HEK293 (cell line): ENCODE measurements around the gene NDST1.

Source experiments
- CTCF ChIA-PET: fragments of 350-600 bp; formaldehyde crosslinking; extraction: SDS; loops from one replicate; lab custom pipeline; 2021; ENCODE audit warnings: antibody characterized with exemption; lab: Yijun Ruan, JAX
- POLR2A ChIA-PET: fragments of 300-600 bp; formaldehyde crosslinking; extraction: SDS; loops from one replicate; lab custom pipeline; 2020; ENCODE audit warnings: antibody characterized with exemption, inconsistent platforms; lab: Yijun Ruan, JAX
- H3K27ac ChIP-seq: fragments of 200-500 bp; sonication (Bioruptor generic); 2 replicates; pipeline ENCODE4 v1.5.1; 2014; ENCODE audit warnings: low read depth, low read length, control low read depth, inconsistent platforms; ENCODE audit errors: extremely low read depth
- H3K36me3 ChIP-seq, 2 experiments: fragments of 200-500 bp in 1 of 2; sonication (Bioruptor generic) in 1 of 2; 1 replicate in 1 of 2; 2 replicates in 1 of 2; pipeline ENCODE4 v1.5.1; 2014 to 2017; ENCODE audit warnings: inconsistent platforms in 2 of 2, low read length in 2 of 2; ENCODE audit not compliant: control insufficient read depth in 2 of 2, insufficient read depth in 1 of 2
- H3K4me1 ChIP-seq: fragments of 200-500 bp; sonication (Bioruptor generic); 2 replicates; pipeline ENCODE4 v1.5.1; 2014; ENCODE audit warnings: mild to moderate bottlenecking, low read length, inconsistent platforms; ENCODE audit not compliant: control insufficient read depth, insufficient read depth
- H3K4me3 ChIP-seq: 2 replicates; pipeline ENCODE4 v1.5.1; 2011; ENCODE audit warnings: low read depth, mild to moderate bottlenecking, control low read depth, low read length, moderate library complexity
- H3K9me3 ChIP-seq: fragments of 200-500 bp; sonication (Bioruptor generic); 2 replicates; pipeline ENCODE4 v1.5.1; 2014; ENCODE audit warnings: low read depth, low read length, inconsistent platforms; ENCODE audit not compliant: control insufficient read depth, insufficient read depth
- GLI2 ChIP-seq: fragments of 450-650 bp; formaldehyde crosslinking; IDR thresholded peaks from 2 replicates; pipeline ENCODE4; 2017; ENCODE audit warnings: missing biosample characterization, missing genetic modification characterization, low read depth, borderline replicate concordance
- KLF8 ChIP-seq: fragments of 450-650 bp; formaldehyde crosslinking; IDR thresholded peaks from 2 replicates; pipeline ENCODE4 v1.5.1; 2016; ENCODE audit warnings: missing biosample characterization, missing genetic modification characterization
- PRDM1 ChIP-seq: fragments of 450-650 bp; formaldehyde crosslinking; IDR thresholded peaks from 2 replicates; pipeline ENCODE4; 2016; ENCODE audit warnings: missing biosample characterization, missing genetic modification characterization
- REST ChIP-seq: fragments of 450-650 bp; formaldehyde crosslinking; IDR thresholded peaks from 2 replicates; pipeline ENCODE4 v1.5.1; 2016; ENCODE audit warnings: missing biosample characterization, missing genetic modification characterization
- SCRT2 ChIP-seq: fragments of 450-650 bp; formaldehyde crosslinking; IDR thresholded peaks from 2 replicates; pipeline ENCODE4 v1.5.1; 2016; ENCODE audit warnings: missing biosample characterization, missing genetic modification characterization
- ZBTB10 ChIP-seq: fragments of 450-650 bp; formaldehyde crosslinking; IDR thresholded peaks from 2 replicates; pipeline ENCODE4 v1.5.1; 2016; ENCODE audit warnings: missing biosample characterization, missing genetic modification characterization
- ZBTB17 ChIP-seq: fragments of 450-650 bp; formaldehyde crosslinking; IDR thresholded peaks from 2 replicates; pipeline ENCODE4 v1.5.1; 2016; ENCODE audit warnings: missing biosample characterization, missing genetic modification characterization
- ZNF112 ChIP-seq: fragments of 450-650 bp; formaldehyde crosslinking; IDR thresholded peaks from 2 replicates; pipeline ENCODE4 v1.5.0; 2017; ENCODE audit warnings: missing biosample characterization, missing genetic modification characterization
- ZNF114 ChIP-seq: fragments of 450-650 bp; formaldehyde crosslinking; IDR thresholded peaks from 2 replicates; pipeline ENCODE4 v1.5.0; 2017; ENCODE audit warnings: missing biosample characterization, missing genetic modification characterization
- ZNF133 ChIP-seq: fragments of 450-650 bp; formaldehyde crosslinking; IDR thresholded peaks from 2 replicates; pipeline ENCODE4 v1.5.1; 2016; ENCODE audit warnings: missing biosample characterization, missing genetic modification characterization
- ZNF146 ChIP-seq: fragments of 450-650 bp; formaldehyde crosslinking; IDR thresholded peaks from 2 replicates; pipeline ENCODE4 v1.5.1; 2016; ENCODE audit warnings: missing biosample characterization, missing genetic modification characterization
- ZNF37A ChIP-seq: fragments of 450-650 bp; IDR thresholded peaks from 2 replicates; pipeline ENCODE4 v1.5.1; 2018; ENCODE audit warnings: missing biosample characterization, missing genetic modification characterization
- ZNF423 ChIP-seq: fragments of 450-650 bp; formaldehyde crosslinking; IDR thresholded peaks from 2 replicates; pipeline ENCODE4 v1.5.1; 2016; ENCODE audit warnings: missing biosample characterization, missing genetic modification characterization
- ZNF544 ChIP-seq: fragments of 450-650 bp; formaldehyde crosslinking; IDR thresholded peaks from 2 replicates; pipeline ENCODE4 v1.5.0; 2017; ENCODE audit warnings: missing biosample characterization, missing genetic modification characterization
- ZNF621 ChIP-seq: fragments of 450-650 bp; formaldehyde crosslinking; IDR thresholded peaks from 2 replicates; pipeline ENCODE4 v1.5.1; 2017; ENCODE audit warnings: missing biosample characterization, missing genetic modification characterization
- ZNF629 ChIP-seq: fragments of 450-650 bp; formaldehyde crosslinking; IDR thresholded peaks from 2 replicates; pipeline ENCODE4 v1.5.1; 2017; ENCODE audit warnings: missing biosample characterization, missing genetic modification characterization
- ZSCAN16 ChIP-seq: fragments of 450-650 bp; formaldehyde crosslinking; IDR thresholded peaks from 2 replicates; pipeline ENCODE4 v1.5.1; 2016; ENCODE audit warnings: missing biosample characterization, missing genetic modification characterization

Gene NDST1

GRCh38 chr5:150511578-150512367, 3.8 kb downstream of the NDST1 start (continued):
- TF ChIP-seq GLI2 (tag by site-specific recombination) = no peak
- no peak for TF ChIP-seq ZSCAN16 (tag by site-specific recombination)
- no peak for TF ChIP-seq KLF8
- TF ChIP-seq ZNF629 = no peak
- no peak for TF ChIP-seq ZNF621 (tag by site-specific recombination)
- no peak for TF ChIP-seq ZNF544 (tag by site-specific recombination)
- TF ChIP-seq PRDM1 (tag by site-specific recombination) = no peak; the same call in 1 of the 2 replicates
- TF ChIP-seq ZBTB10 (tag by site-specific recombination) = no peak
- TF ChIP-seq SCRT2 (tag by site-specific recombination) = no peak
- TF ChIP-seq ZNF112 (tag by site-specific recombination) = no peak

GRCh38 chr5:150512368-150512747, 4.4 kb downstream of the NDST1 start:
- H3K36me3 ChIP-seq = no peaks in the 10 kb centered on the region
- H3K4me3 ChIP-seq = no peak overlapping the region
- no peak overlapping the region for H3K27ac ChIP-seq
- ChIA-PET POLR2A (no interaction called here), CTCF (interaction anchor here (0.5 to 1.6 kb wide), 6 partner anchors 11 to 1243 kb away, joined by 3 to 13 read pairs (median 4); no protein-coding TSS in a partner anchor)
- H3K4me1 ChIP-seq = peaks cover 34% of the 10 kb centered on the region
- no peak for TF ChIP-seq ZNF423 (tag by site-specific recombination)
- TF ChIP-seq ZNF133 = no peak
- TF ChIP-seq ZNF114 (tag by site-specific recombination) = no peak
- TF ChIP-seq ZNF146 (tag by site-specific recombination) = no peak
- TF ChIP-seq ZBTB17 (tag by site-specific recombination) = no peak
- TF ChIP-seq REST (tag by site-specific recombination) = no peak
- no peak for TF ChIP-seq ZNF37A (tag by site-specific recombination)
- no peaks in the 10 kb centered on the region for H3K9me3 ChIP-seq
